ENCODE results near the gene STX18. TPM values are rescaled to one million over a fixed set of nuclear protein-coding genes. Genes with fewer than 3 reads are reported as not detected.

The STX18 gene
- total and polyA plus RNA-seq, 4 donors, result 10.2 to 17.1 (median 12.4) TPM

GRCh38 chr4:4490816-4491215 is 51.0 kb downstream of the STX18 start:
- H3K27ac ChIP-seq (ENCODE audit: low read depth in 1 of 2, low read length in 2 of 2), result no peak overlapping the region
- TF ChIP-seq REST (IDR thresholded peaks at IDR 0.05) (no peak), NR2F2 (IDR thresholded peaks at IDR 0.05) (no peak), FOXA2 (IDR thresholded peaks at IDR 0.05) (no peak), ZBTB33 (IDR thresholded peaks at IDR 0.05) (no peak), RXRA (IDR thresholded peaks at IDR 0.05) (no peak), CTCF (IDR thresholded peaks at IDR 0.05; ENCODE audit: low read depth, low read length, missing input control) (no peak), YY1 (IDR thresholded peaks at IDR 0.05) (no peak), HNF4G (IDR thresholded peaks at IDR 0.05) (no peak), FOXA1 (IDR thresholded peaks at IDR 0.05) (no peak), GABPA (IDR thresholded peaks at IDR 0.05 in 1 of 2, conservative IDR thresholded peaks at IDR 0.05 in 1 of 2) (no peak), MAX (IDR thresholded peaks at IDR 0.05) (no peak), SP1 (IDR thresholded peaks at IDR 0.05) (no peak), EGR1 (IDR thresholded peaks at IDR 0.05; ENCODE audit: low read depth in 2 of 2) (no peak), HNF4A (conservative IDR thresholded peaks at IDR 0.05) (no peak)
- peaks cover 2 to 51% (median 43%) of the 10 kb centered on the region in 4 donors for H3K4me1 ChIP-seq (ENCODE audit: control insufficient read depth in 4 of 4, insufficient read depth in 4 of 4, low read length in 3 of 4)

GRCh38 chr4:4490041-4490440 is 51.8 kb downstream of the STX18 start:
- no peak for DNase-seq (ENCODE audit: low spot score)
- Histone ChIP-seq H3K36me3 (ENCODE audit: control insufficient read depth in 4 of 4, insufficient read depth in 3 of 4, low read depth in 1 of 4, low read length in 3 of 4) (no peaks in the 10 kb centered on the region), H3K9ac (ENCODE audit: low read depth in 1 of 2, low read length in 2 of 2) (no peak overlapping the region), H3K4me3 (ENCODE audit: low read depth in 1 of 3, low read length in 3 of 3) (no peak overlapping the region), H3K4me1 (ENCODE audit: control insufficient read depth in 4 of 4, insufficient read depth in 4 of 4, low read length in 3 of 4) (peaks cover 2 to 49% (median 44%) of the 10 kb centered on the region in 4 donors), H3K9me3 (ENCODE audit: control insufficient read depth in 4 of 4, low read length in 3 of 4) (no peaks in the 10 kb centered on the region), H3K27ac (ENCODE audit: low read depth in 1 of 2, low read length in 2 of 2) (no peak overlapping the region), H3K27me3 (ENCODE audit: control insufficient read depth in 4 of 4, insufficient read depth in 4 of 4, low read length in 3 of 4) (no peaks in the 10 kb centered on the region)
- 78% methylated on average over 3 of the region's 3 CpGs for WGBS
- TF ChIP-seq TAF1 (conservative IDR thresholded peaks at IDR 0.05), result no peak
- TF ChIP-seq RAD21 (IDR thresholded peaks at IDR 0.05), result no peak
- TF ChIP-seq YY1 (IDR thresholded peaks at IDR 0.05), result no peak
- TF ChIP-seq HNF4A (conservative IDR thresholded peaks at IDR 0.05), result no peak
- no peak for TF ChIP-seq CTCF (IDR thresholded peaks at IDR 0.05; ENCODE audit: low read depth, low read length, missing input control)
- TF ChIP-seq ATF3 (IDR thresholded peaks at IDR 0.05), result no peak
- TF ChIP-seq JUND (IDR thresholded peaks at IDR 0.05), result no peak
- TF ChIP-seq MAX (IDR thresholded peaks at IDR 0.05), result no peak
- no peak for TF ChIP-seq ZBTB33 (IDR thresholded peaks at IDR 0.05)
- no peak for TF ChIP-seq FOXA2 (IDR thresholded peaks at IDR 0.05)
- no peak for TF ChIP-seq GABPA (IDR thresholded peaks at IDR 0.05 in 1 of 2, conservative IDR thresholded peaks at IDR 0.05 in 1 of 2)
- TF ChIP-seq RXRA (IDR thresholded peaks at IDR 0.05), result no peak
- no peak for TF ChIP-seq FOXA1 (IDR thresholded peaks at IDR 0.05)
- no peak for TF ChIP-seq SP1 (IDR thresholded peaks at IDR 0.05)

More at GRCh38 chr4:4490816-4491215, 51.0 kb downstream of the STX18 start:
- 51% methylated on average over 5 of the region's 5 CpGs for WGBS
- H3K9ac ChIP-seq (ENCODE audit: low read depth in 1 of 2, low read length in 2 of 2), result no peak overlapping the region
- no peaks in the 10 kb centered on the region for H3K9me3 ChIP-seq (ENCODE audit: control insufficient read depth in 4 of 4, low read length in 3 of 4)
- no peak overlapping the region for H3K4me3 ChIP-seq (ENCODE audit: low read depth in 1 of 3, low read length in 3 of 3)
- DNase-seq (ENCODE audit: low spot score), result no peak
- H3K27me3 ChIP-seq (ENCODE audit: control insufficient read depth in 4 of 4, insufficient read depth in 4 of 4, low read length in 3 of 4), result no peaks in the 10 kb centered on the region
- no peaks in the 10 kb centered on the region for H3K36me3 ChIP-seq (ENCODE audit: control insufficient read depth in 4 of 4, insufficient read depth in 3 of 4, low read depth in 1 of 4, low read length in 3 of 4)

Measured in liver (tissue), 9 donors.